WTC11 (cell line): ENCODE data around the gene FBXL4. TPM values are rescaled to one million over a fixed set of nuclear protein-coding genes. Genes with fewer than 3 reads are reported as not detected.

Experiments
- ATAC-seq: fragments of 200-7000 bp; cut with Tn5 transposase; 2 replicates; pipeline ENCODE4 v1.10.0; 2021; ENCODE audit warnings: mild to moderate bottlenecking, moderate library complexity
- CTCF ChIA-PET: fragments of 300-600 bp; sonication (Branson Sonifier 250); formaldehyde crosslinking; loops from one replicate; lab custom pipeline; 2021; ENCODE audit warnings: antibody characterized with exemption; lab: Charles Lee
- POLR2A ChIA-PET: fragments of 350-600 bp; sonication (Branson Sonifier 250); formaldehyde crosslinking; loops from one replicate; lab custom pipeline; 2021; ENCODE audit warnings: antibody characterized with exemption; lab: Charles Lee
- DNase-seq: peaks from one replicate; pipeline ENCODE4 v3.0.0; 2021; ENCODE audit warnings: low spot score
- H3K27ac Mint-ChIP-seq: 2 replicates; pipeline ENCODE4 v1.8.0; 2021; ENCODE audit warnings: mixed read lengths
- H3K27me3 Mint-ChIP-seq: 2 replicates; pipeline ENCODE4 v1.8.0; 2021; ENCODE audit warnings: low read depth, mild to moderate bottlenecking, moderate library complexity, mixed read lengths
- H3K36me3 Mint-ChIP-seq: 2 replicates; pipeline ENCODE4 v1.8.0; 2021; ENCODE audit warnings: mixed read lengths
- H3K4me1 Mint-ChIP-seq: 2 replicates; pipeline ENCODE4 v1.8.0; 2022; ENCODE audit warnings: mixed read lengths
- H3K4me3 Mint-ChIP-seq: 2 replicates; pipeline ENCODE4 v1.8.0; 2021; ENCODE audit warnings: mild to moderate bottlenecking, moderate library complexity, mixed read lengths
- H3K9me3 Mint-ChIP-seq: 2 replicates; pipeline ENCODE4 v1.8.0; 2021; ENCODE audit warnings: mixed read lengths
- CREB1 ChIP-seq: sonication (generic); formaldehyde crosslinking; IDR thresholded peaks from 2 replicates; pipeline ENCODE4 v1.8.0; 2023; ENCODE audit warnings: mild to moderate bottlenecking, missing genetic modification reagents
- EMX1 ChIP-seq: fragments of 250-450 bp; sonication (Bioruptor Pico); IDR thresholded peaks from 2 replicates; pipeline ENCODE4 v1.8.0; 2021; ENCODE audit warnings: mild to moderate bottlenecking
- ERG ChIP-seq: fragments of 250-450 bp; sonication (Bioruptor Pico); IDR thresholded peaks from 2 replicates; pipeline ENCODE4 v1.8.0; 2021; ENCODE audit warnings: mild to moderate bottlenecking
- FOXP1 ChIP-seq: sonication (generic); formaldehyde crosslinking; IDR thresholded peaks from 2 replicates; pipeline ENCODE4 v1.8.0; 2022; ENCODE audit warnings: missing genetic modification reagents, mild to moderate bottlenecking, moderate library complexity, borderline replicate concordance
- GABPB1 ChIP-seq: sonication (generic); formaldehyde crosslinking; IDR thresholded peaks from 2 replicates; pipeline ENCODE4 v1.8.1; 2023; ENCODE audit warnings: mild to moderate bottlenecking, missing genetic modification reagents
- KAT7 ChIP-seq: sonication (generic); formaldehyde crosslinking; IDR thresholded peaks from 2 replicates; pipeline ENCODE4 v1.8.1; 2023; ENCODE audit warnings: missing genetic modification reagents, mild to moderate bottlenecking, borderline replicate concordance
- MLX ChIP-seq: sonication (generic); formaldehyde crosslinking; IDR thresholded peaks from 2 replicates; pipeline ENCODE4 v1.8.1; 2023; ENCODE audit warnings: mild to moderate bottlenecking, missing genetic modification reagents, moderate library complexity
- NFE2L1 ChIP-seq: sonication (generic); formaldehyde crosslinking; IDR thresholded peaks from 2 replicates; pipeline ENCODE4 v1.8.1; 2023; ENCODE audit warnings: missing genetic modification reagents
- NR2C2 ChIP-seq: sonication (generic); formaldehyde crosslinking; IDR thresholded peaks from 2 replicates; pipeline ENCODE4 v1.8.0; 2022; ENCODE audit warnings: mild to moderate bottlenecking, missing genetic modification reagents
- OVOL2 ChIP-seq: fragments of 250-450 bp; sonication (Bioruptor Pico); IDR thresholded peaks from 2 replicates; pipeline ENCODE4 v1.9.0; 2021; ENCODE audit warnings: mild to moderate bottlenecking, borderline replicate concordance
- PREB ChIP-seq: sonication (generic); formaldehyde crosslinking; IDR thresholded peaks from 2 replicates; pipeline ENCODE4 v1.8.1; 2022; ENCODE audit warnings: mild to moderate bottlenecking, missing genetic modification reagents, moderate library complexity, borderline replicate concordance
- RORB ChIP-seq: fragments of 250-450 bp; sonication (Bioruptor Pico); IDR thresholded peaks from 2 replicates; pipeline ENCODE4 v1.9.0; 2021; ENCODE audit warnings: mild to moderate bottlenecking
- TCF7 ChIP-seq: sonication (generic); formaldehyde crosslinking; IDR thresholded peaks from 2 replicates; pipeline ENCODE4 v1.8.0; 2022; ENCODE audit warnings: mild to moderate bottlenecking, low read depth, missing genetic modification reagents, moderate library complexity
- TEAD1 ChIP-seq: sonication (generic); formaldehyde crosslinking; IDR thresholded peaks from 2 replicates; pipeline ENCODE4 v1.8.0; 2022; ENCODE audit warnings: mild to moderate bottlenecking, missing genetic modification reagents
- ZNF281 ChIP-seq: sonication (generic); formaldehyde crosslinking; IDR thresholded peaks from 2 replicates; pipeline ENCODE4 v1.8.0; 2023; ENCODE audit warnings: mild to moderate bottlenecking, missing genetic modification reagents
- ZNF317 ChIP-seq: sonication (generic); formaldehyde crosslinking; IDR thresholded peaks from 2 replicates; pipeline ENCODE4 v1.8.1; 2023; ENCODE audit warnings: low read depth, mild to moderate bottlenecking, moderate library complexity, missing genetic modification reagents, borderline replicate concordance
- total RNA-seq: library from RNA; stranded (reverse); gene quantifications from 3 replicates; pipeline ENCODE4 v1.2.3, GENCODE V29; 2021
- TF ChIP-seq, protein P1 (sequence below): sonication (generic); formaldehyde crosslinking; IDR thresholded peaks from 2 replicates; pipeline ENCODE4 v1.8.0; 2022; ENCODE audit warnings: mild to moderate bottlenecking, missing genetic modification reagents
- TF ChIP-seq, protein P2 (sequence below): fragments of 250-450 bp; sonication (Bioruptor Pico); IDR thresholded peaks from 2 replicates; pipeline ENCODE4 v1.9.0; 2021; ENCODE audit warnings: mild to moderate bottlenecking

The FBXL4 gene
- total RNA-seq, 1 experiment from 2014 or later: 10.3 TPM

GRCh38 chr6:98871057-98871456 lies 76.7 kb downstream of the FBXL4 start:
- no peak overlapping the region for H3K27ac Mint-ChIP-seq
- no peak for TF ChIP-seq CREB1 (CRISPR knock-in tag)
- no peak for TF ChIP-seq NR2C2 (CRISPR knock-in tag)
- no peak for TF ChIP-seq RORB
- TF ChIP-seq ZNF281 (CRISPR knock-in tag): no peak
- no peak for TF ChIP-seq TEAD1 (CRISPR knock-in tag)
- TF ChIP-seq KAT7 (CRISPR knock-in tag): no peak
- TF ChIP-seq ZNF317 (CRISPR knock-in tag): no peak
- no peak for TF ChIP-seq FOXP1
- TF ChIP-seq OVOL2 (CRISPR knock-in tag): no peak
- no peak for TF ChIP-seq PREB
- no peak for TF ChIP-seq GABPB1
- TF ChIP-seq NFE2L1 (CRISPR knock-in tag): no peak
- no peak for TF ChIP-seq MLX (CRISPR knock-in tag)
- no peak for TF ChIP-seq ERG (CRISPR knock-in tag)
- no peak for TF ChIP-seq EMX1 (CRISPR knock-in tag)
- TF ChIP-seq, protein P1, sequence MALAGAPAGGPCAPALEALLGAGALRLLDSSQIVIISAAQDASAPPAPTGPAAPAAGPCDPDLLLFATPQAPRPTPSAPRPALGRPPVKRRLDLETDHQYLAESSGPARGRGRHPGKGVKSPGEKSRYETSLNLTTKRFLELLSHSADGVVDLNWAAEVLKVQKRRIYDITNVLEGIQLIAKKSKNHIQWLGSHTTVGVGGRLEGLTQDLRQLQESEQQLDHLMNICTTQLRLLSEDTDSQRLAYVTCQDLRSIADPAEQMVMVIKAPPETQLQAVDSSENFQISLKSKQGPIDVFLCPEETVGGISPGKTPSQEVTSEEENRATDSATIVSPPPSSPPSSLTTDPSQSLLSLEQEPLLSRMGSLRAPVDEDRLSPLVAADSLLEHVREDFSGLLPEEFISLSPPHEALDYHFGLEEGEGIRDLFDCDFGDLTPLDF (CRISPR knock-in tag): no peak
- TF ChIP-seq TCF7 (CRISPR knock-in tag): no peak
- TF ChIP-seq, protein P2, sequence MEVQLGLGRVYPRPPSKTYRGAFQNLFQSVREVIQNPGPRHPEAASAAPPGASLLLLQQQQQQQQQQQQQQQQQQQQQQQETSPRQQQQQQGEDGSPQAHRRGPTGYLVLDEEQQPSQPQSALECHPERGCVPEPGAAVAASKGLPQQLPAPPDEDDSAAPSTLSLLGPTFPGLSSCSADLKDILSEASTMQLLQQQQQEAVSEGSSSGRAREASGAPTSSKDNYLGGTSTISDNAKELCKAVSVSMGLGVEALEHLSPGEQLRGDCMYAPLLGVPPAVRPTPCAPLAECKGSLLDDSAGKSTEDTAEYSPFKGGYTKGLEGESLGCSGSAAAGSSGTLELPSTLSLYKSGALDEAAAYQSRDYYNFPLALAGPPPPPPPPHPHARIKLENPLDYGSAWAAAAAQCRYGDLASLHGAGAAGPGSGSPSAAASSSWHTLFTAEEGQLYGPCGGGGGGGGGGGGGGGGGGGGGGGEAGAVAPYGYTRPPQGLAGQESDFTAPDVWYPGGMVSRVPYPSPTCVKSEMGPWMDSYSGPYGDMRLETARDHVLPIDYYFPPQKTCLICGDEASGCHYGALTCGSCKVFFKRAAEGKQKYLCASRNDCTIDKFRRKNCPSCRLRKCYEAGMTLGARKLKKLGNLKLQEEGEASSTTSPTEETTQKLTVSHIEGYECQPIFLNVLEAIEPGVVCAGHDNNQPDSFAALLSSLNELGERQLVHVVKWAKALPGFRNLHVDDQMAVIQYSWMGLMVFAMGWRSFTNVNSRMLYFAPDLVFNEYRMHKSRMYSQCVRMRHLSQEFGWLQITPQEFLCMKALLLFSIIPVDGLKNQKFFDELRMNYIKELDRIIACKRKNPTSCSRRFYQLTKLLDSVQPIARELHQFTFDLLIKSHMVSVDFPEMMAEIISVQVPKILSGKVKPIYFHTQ (CRISPR knock-in tag): no peak
- ATAC-seq: no peak
- H3K36me3 Mint-ChIP-seq: peaks cover 11% of the 10 kb centered on the region
- POLR2A ChIA-PET: no interaction called here
- no peak overlapping the region for H3K4me3 Mint-ChIP-seq
- H3K4me1 Mint-ChIP-seq: no peaks in the 10 kb centered on the region
- DNase-seq: no peak
- H3K9me3 Mint-ChIP-seq: peaks cover 9% of the 10 kb centered on the region; the same call in 1 of the 2 replicates
- H3K27me3 Mint-ChIP-seq: no peaks in the 10 kb centered on the region
- CTCF ChIA-PET: interaction anchor here (0.7 kb wide), 1 partner anchor 56 kb away, joined by 4 read pairs; no protein-coding TSS in a partner anchor
